Liver (tissue), 3 donors: Measurements from ENCODE around the gene BTBD9.

Source experiments
- EGR1 ChIP-seq, 2 donors: IDR thresholded peaks; 2 replicates each; pipeline ENCODE4 v1.6.1; 2016 to 2018; ENCODE audit warnings: antibody characterized with exemption in 2 of 2, low read depth in 2 of 2
- FOXA1 ChIP-seq: IDR thresholded peaks from 2 replicates; pipeline ENCODE4 v1.6.1; 2016; ENCODE audit warnings: antibody characterized with exemption
- FOXA2 ChIP-seq: IDR thresholded peaks from 2 replicates; pipeline ENCODE4 v1.6.1; 2016; ENCODE audit warnings: antibody characterized with exemption
- GABPA ChIP-seq, 2 donors: IDR thresholded peaks in 1 of 2; conservative IDR thresholded peaks in 1 of 2; 2 replicates each; pipeline ENCODE4 v1.6.1; 2016; ENCODE audit warnings: antibody characterized with exemption in 2 of 2, mild to moderate bottlenecking in 1 of 2, moderate library complexity in 1 of 2
- HNF4G ChIP-seq: IDR thresholded peaks from 2 replicates; pipeline ENCODE4 v1.6.1; 2016; ENCODE audit warnings: antibody characterized with exemption
- JUND ChIP-seq, 2 donors: IDR thresholded peaks; 2 replicates each; pipeline ENCODE4 v1.6.1; 2016; ENCODE audit warnings: antibody characterized with exemption in 2 of 2
- RAD21 ChIP-seq, 2 donors: IDR thresholded peaks; 2 replicates each; pipeline ENCODE4 v1.6.1; 2016; ENCODE audit warnings: antibody characterized with exemption in 2 of 2, mild to moderate bottlenecking in 2 of 2
- TAF1 ChIP-seq: conservative IDR thresholded peaks from 2 replicates; pipeline ENCODE4 v1.6.1; 2016; ENCODE audit warnings: antibody characterized with exemption, mild to moderate bottlenecking
- YY1 ChIP-seq: IDR thresholded peaks from 2 replicates; pipeline ENCODE4 v1.6.1; 2016; ENCODE audit warnings: antibody characterized with exemption, mild to moderate bottlenecking
- TF ChIP-seq, protein P1 (sequence below): IDR thresholded peaks from 2 replicates; pipeline ENCODE4 v1.6.1; 2016; ENCODE audit warnings: antibody characterized with exemption
- TF ChIP-seq, protein P2 (sequence below): fragments of 150-350 bp; IDR thresholded peaks from 2 replicates; pipeline ENCODE4 v1.5.1; 2017; ENCODE audit warnings: improper control_type of control experiment, low read depth, low read length; ENCODE audit not compliant: missing input control
- TF ChIP-seq, protein P3 (sequence below): IDR thresholded peaks from 2 replicates; pipeline ENCODE4 v1.6.1; 2016; ENCODE audit warnings: antibody characterized with exemption, mild to moderate bottlenecking
- TF ChIP-seq, protein P4 (sequence below): IDR thresholded peaks from 2 replicates; pipeline ENCODE4 v1.6.1; 2016; ENCODE audit warnings: antibody characterized with exemption
- TF ChIP-seq, protein P5 (sequence below): IDR thresholded peaks from 2 replicates; pipeline ENCODE4 v1.6.1; 2016; ENCODE audit warnings: antibody characterized with exemption
- donor health status: healthy.
- donor health status: healthy.

DNA sequence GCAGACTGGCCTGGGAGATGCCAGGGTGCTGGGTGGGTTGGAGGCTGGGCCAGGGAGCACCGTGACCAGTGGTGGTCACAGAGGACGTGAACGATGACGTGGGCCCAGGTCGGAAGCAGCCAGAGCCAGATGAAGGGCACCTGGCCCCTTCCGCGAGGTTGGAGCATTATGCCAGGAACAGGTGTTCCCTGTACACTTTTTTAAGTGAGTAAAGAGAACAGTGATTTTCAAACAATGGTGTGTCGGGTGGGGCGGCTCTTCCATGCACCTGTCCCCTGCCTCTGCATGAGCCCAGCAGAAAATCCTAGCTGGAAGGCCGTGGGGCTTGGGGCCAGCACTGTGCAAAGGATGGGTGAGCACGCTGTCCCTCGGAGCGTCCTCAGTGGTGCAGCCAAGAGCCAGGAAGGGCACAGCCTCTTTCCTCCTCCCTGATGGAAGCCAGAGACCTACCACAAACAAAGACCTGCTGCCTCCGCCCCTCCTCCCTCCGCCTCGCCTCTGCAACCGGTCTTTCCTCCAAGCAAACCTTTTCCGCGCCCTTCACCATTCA, 469.7 kb downstream of the BTBD9 start:
- TF ChIP-seq, protein P1, sequence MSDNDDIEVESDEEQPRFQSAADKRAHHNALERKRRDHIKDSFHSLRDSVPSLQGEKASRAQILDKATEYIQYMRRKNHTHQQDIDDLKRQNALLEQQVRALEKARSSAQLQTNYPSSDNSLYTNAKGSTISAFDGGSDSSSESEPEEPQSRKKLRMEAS = no peak
- TF ChIP-seq, protein P2, sequence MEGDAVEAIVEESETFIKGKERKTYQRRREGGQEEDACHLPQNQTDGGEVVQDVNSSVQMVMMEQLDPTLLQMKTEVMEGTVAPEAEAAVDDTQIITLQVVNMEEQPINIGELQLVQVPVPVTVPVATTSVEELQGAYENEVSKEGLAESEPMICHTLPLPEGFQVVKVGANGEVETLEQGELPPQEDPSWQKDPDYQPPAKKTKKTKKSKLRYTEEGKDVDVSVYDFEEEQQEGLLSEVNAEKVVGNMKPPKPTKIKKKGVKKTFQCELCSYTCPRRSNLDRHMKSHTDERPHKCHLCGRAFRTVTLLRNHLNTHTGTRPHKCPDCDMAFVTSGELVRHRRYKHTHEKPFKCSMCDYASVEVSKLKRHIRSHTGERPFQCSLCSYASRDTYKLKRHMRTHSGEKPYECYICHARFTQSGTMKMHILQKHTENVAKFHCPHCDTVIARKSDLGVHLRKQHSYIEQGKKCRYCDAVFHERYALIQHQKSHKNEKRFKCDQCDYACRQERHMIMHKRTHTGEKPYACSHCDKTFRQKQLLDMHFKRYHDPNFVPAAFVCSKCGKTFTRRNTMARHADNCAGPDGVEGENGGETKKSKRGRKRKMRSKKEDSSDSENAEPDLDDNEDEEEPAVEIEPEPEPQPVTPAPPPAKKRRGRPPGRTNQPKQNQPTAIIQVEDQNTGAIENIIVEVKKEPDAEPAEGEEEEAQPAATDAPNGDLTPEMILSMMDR = no peak
- TF ChIP-seq, protein P3, sequence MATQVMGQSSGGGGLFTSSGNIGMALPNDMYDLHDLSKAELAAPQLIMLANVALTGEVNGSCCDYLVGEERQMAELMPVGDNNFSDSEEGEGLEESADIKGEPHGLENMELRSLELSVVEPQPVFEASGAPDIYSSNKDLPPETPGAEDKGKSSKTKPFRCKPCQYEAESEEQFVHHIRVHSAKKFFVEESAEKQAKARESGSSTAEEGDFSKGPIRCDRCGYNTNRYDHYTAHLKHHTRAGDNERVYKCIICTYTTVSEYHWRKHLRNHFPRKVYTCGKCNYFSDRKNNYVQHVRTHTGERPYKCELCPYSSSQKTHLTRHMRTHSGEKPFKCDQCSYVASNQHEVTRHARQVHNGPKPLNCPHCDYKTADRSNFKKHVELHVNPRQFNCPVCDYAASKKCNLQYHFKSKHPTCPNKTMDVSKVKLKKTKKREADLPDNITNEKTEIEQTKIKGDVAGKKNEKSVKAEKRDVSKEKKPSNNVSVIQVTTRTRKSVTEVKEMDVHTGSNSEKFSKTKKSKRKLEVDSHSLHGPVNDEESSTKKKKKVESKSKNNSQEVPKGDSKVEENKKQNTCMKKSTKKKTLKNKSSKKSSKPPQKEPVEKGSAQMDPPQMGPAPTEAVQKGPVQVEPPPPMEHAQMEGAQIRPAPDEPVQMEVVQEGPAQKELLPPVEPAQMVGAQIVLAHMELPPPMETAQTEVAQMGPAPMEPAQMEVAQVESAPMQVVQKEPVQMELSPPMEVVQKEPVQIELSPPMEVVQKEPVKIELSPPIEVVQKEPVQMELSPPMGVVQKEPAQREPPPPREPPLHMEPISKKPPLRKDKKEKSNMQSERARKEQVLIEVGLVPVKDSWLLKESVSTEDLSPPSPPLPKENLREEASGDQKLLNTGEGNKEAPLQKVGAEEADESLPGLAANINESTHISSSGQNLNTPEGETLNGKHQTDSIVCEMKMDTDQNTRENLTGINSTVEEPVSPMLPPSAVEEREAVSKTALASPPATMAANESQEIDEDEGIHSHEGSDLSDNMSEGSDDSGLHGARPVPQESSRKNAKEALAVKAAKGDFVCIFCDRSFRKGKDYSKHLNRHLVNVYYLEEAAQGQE = no peak
- no peak for TF ChIP-seq YY1
- no peak for TF ChIP-seq TAF1
- TF ChIP-seq, protein P4, sequence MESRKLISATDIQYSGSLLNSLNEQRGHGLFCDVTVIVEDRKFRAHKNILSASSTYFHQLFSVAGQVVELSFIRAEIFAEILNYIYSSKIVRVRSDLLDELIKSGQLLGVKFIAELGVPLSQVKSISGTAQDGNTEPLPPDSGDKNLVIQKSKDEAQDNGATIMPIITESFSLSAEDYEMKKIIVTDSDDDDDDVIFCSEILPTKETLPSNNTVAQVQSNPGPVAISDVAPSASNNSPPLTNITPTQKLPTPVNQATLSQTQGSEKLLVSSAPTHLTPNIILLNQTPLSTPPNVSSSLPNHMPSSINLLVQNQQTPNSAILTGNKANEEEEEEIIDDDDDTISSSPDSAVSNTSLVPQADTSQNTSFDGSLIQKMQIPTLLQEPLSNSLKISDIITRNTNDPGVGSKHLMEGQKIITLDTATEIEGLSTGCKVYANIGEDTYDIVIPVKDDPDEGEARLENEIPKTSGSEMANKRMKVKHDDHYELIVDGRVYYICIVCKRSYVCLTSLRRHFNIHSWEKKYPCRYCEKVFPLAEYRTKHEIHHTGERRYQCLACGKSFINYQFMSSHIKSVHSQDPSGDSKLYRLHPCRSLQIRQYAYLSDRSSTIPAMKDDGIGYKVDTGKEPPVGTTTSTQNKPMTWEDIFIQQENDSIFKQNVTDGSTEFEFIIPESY = no peak
- TF ChIP-seq FOXA1 = no peak
- no peak for TF ChIP-seq EGR1 (IDR thresholded peaks at IDR 0.05; ENCODE audit: low read depth in 2 of 2)
- no peak for TF ChIP-seq FOXA2
- TF ChIP-seq GABPA (IDR thresholded peaks at IDR 0.05 in 1 of 2, conservative IDR thresholded peaks at IDR 0.05 in 1 of 2) = no peak
- TF ChIP-seq HNF4G = no peak
- TF ChIP-seq RAD21 (IDR thresholded peaks at IDR 0.05) = no peak
- no peak for TF ChIP-seq JUND (IDR thresholded peaks at IDR 0.05)
- TF ChIP-seq, protein P5, sequence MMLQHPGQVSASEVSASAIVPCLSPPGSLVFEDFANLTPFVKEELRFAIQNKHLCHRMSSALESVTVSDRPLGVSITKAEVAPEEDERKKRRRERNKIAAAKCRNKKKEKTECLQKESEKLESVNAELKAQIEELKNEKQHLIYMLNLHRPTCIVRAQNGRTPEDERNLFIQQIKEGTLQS = no peak
